ENCODE data around the gene TINAGL1.

Gene TINAGL1

DNA sequence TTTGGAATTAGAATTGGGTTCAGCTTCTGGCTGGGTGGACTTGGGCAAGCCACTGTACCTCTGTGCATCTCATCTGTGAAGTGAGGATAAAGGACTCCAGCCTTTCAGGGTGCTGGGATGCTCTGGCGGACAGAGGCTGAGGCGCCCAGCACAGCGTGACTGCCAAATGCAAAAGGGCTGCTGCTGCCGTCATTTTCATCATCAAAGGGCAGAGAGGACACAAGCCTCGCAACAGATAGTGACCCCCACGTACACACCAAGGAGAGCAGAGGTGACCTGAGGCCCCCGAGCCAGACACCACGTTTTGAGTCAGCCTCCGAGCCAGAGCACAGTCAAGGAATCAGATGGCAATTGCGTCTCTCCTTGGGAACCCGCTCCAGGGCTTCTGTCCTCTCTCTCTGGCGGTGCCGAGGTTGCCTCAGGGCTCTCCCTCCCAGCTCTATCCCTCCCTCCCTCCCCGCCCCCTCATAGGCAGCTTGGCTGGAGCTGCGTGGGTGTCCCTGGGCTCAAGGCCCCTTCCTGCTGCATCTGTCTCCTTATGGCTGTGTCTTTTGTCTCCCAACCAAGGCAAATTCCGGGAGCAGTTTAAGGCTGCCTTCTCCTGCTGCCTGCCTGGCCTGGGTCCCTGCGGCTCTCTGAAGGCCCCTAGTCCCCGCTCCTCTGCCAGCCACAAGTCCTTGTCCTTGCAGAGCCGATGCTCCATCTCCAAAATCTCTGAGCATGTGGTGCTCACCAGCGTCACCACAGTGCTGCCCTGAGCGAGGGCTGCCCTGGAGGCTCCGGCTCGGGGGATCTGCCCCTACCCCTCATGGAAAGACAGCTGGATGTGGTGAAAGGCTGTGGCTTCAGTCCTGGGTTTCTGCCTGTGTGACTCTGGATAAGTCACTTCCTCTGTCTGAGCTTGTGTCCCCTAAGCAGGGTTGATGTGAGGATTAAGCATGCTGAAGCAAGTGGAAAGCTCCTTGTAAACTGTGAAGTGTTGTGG lies 50.2 kb downstream of the TINAGL1 start:
- H4K20me1 ChIP-seq (ENCODE audit: low read depth, low read length), result no peaks in the 10 kb centered on the region

GRCh38 chr1:31627301-31627929 lies 51.1 kb downstream of the TINAGL1 start:
- Histone ChIP-seq H3K4me2 (ENCODE audit: low read depth, low read length, poor library complexity, severe bottlenecking) (no peak overlapping the region), H3K9me3 (ENCODE audit: insufficient read depth, low read length) (no peaks in the 10 kb centered on the region), H3K27ac (ENCODE audit: low read depth, low read length) (no peak overlapping the region), H4K20me1 (ENCODE audit: low read depth, low read length) (no peaks in the 10 kb centered on the region), H3K9ac (ENCODE audit: low read length) (no peak overlapping the region), H3F3A (ENCODE audit: insufficient read depth) (no peaks in the 10 kb centered on the region), H3K9me2 (replicated peaks; ENCODE audit: insufficient read depth, low read length) (no peaks in the 10 kb centered on the region), H3K79me2 (ENCODE audit: insufficient read depth, low read length) (no peaks in the 10 kb centered on the region), H2AFZ (ENCODE audit: low read depth, low read length, severe bottlenecking) (no peak overlapping the region), H3K4me3 (ENCODE audit: insufficient read depth, low read length, poor library complexity, severe bottlenecking) (no peak overlapping the region), H3K36me3 (ENCODE audit: low read length) (no peaks in the 10 kb centered on the region), H3K27me3 (ENCODE audit: low read length) (no peaks in the 10 kb centered on the region)
- TF ChIP-seq EZH2phosphoT487 (conservative IDR thresholded peaks at IDR 0.05; ENCODE audit: low read length) (no peak), CTCF (IDR thresholded peaks at IDR 0.05; ENCODE audit: insufficient read depth, low read length, poor library complexity, severe bottlenecking) (no peak)

More for the DNA sequence above, 50.2 kb downstream of the TINAGL1 start:
- TF ChIP-seq EZH2phosphoT487 (conservative IDR thresholded peaks at IDR 0.05; ENCODE audit: low read length), result no peak
- TF ChIP-seq CTCF (IDR thresholded peaks at IDR 0.05; ENCODE audit: insufficient read depth, low read length, poor library complexity, severe bottlenecking), result no peak
- H3K27me3 ChIP-seq (ENCODE audit: low read length), result no peaks in the 10 kb centered on the region
- no peaks in the 10 kb centered on the region for H3K9me3 ChIP-seq (ENCODE audit: insufficient read depth, low read length)
- no peaks in the 10 kb centered on the region for H3F3A ChIP-seq (ENCODE audit: insufficient read depth)
- H2AFZ ChIP-seq (ENCODE audit: low read depth, low read length, severe bottlenecking), result no peak overlapping the region
- no peaks in the 10 kb centered on the region for H3K9me2 ChIP-seq (replicated peaks; ENCODE audit: insufficient read depth, low read length)
- H3K9ac ChIP-seq (ENCODE audit: low read length), result no peak overlapping the region
- no peaks in the 10 kb centered on the region for H3K79me2 ChIP-seq (ENCODE audit: insufficient read depth, low read length)
- H3K4me3 ChIP-seq (ENCODE audit: insufficient read depth, low read length, poor library complexity, severe bottlenecking), result no peak overlapping the region
- H3K4me2 ChIP-seq (ENCODE audit: low read depth, low read length, poor library complexity, severe bottlenecking), result no peak overlapping the region
- H3K27ac ChIP-seq (ENCODE audit: low read depth, low read length), result no peak overlapping the region
- no peaks in the 10 kb centered on the region for H3K36me3 ChIP-seq (ENCODE audit: low read length)

DNA sequence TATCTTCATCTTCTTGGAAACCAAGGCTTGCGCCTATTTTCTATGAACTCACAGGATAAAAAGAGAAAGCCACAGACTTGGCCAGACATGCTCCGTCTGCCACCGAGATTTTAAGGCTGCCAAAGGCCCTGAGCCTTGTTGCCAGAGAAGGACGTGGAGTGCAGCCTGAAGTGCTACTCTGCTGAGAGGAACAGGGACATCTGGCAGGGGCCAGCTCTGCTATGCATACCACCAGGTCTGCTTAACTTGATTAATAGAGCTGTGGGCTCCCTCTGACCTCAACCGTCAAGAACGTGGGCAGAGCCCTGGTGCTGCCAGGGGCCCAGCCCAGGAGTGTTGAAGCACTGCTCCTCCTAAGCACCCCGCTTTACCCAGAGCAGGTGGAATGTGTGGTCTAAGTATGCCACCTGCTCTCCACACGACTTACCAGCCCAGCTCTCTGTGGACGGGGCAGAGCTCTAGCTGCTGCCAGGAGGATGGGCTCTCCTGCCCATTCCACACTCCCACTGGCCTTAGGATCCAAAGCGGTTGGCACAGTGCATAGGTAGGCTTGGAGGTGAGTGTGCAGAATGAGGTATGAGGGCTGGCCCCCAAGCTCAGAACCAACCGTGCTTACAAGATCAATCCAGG lies 51.7 kb downstream of the TINAGL1 start:
- no peak for TF ChIP-seq CTCF (IDR thresholded peaks at IDR 0.05; ENCODE audit: insufficient read depth, low read length, poor library complexity, severe bottlenecking)
- TF ChIP-seq EZH2phosphoT487 (conservative IDR thresholded peaks at IDR 0.05; ENCODE audit: low read length), result no peak
- Histone ChIP-seq H3K27ac (ENCODE audit: low read depth, low read length) (no peak overlapping the region), H3K79me2 (ENCODE audit: insufficient read depth, low read length) (no peaks in the 10 kb centered on the region), H3K27me3 (ENCODE audit: low read length) (no peaks in the 10 kb centered on the region), H3K4me3 (ENCODE audit: insufficient read depth, low read length, poor library complexity, severe bottlenecking) (no peak overlapping the region), H3K36me3 (ENCODE audit: low read length) (no peaks in the 10 kb centered on the region), H3K9ac (ENCODE audit: low read length) (no peak overlapping the region), H3K4me2 (ENCODE audit: low read depth, low read length, poor library complexity, severe bottlenecking) (no peak overlapping the region), H3F3A (ENCODE audit: insufficient read depth) (no peaks in the 10 kb centered on the region), H2AFZ (ENCODE audit: low read depth, low read length, severe bottlenecking) (no peak overlapping the region), H3K9me3 (ENCODE audit: insufficient read depth, low read length) (no peaks in the 10 kb centered on the region), H4K20me1 (ENCODE audit: low read depth, low read length) (no peaks in the 10 kb centered on the region), H3K9me2 (replicated peaks; ENCODE audit: insufficient read depth, low read length) (no peaks in the 10 kb centered on the region)
